ENCODE measurements around the gene AP2B1.
"Not testable (repeated sequence)": the region's sequence is repeated elsewhere in the genome, so short reads cannot be mapped to it uniquely, and the experiment has no call there.

Gene AP2B1

GRCh38 chr17:35703308-35703707, 116.2 kb downstream of the AP2B1 start:
- DNase-seq = not testable (repeated sequence)

- DNase-seq = no peak
These were observed 118.1 kb downstream of the AP2B1 start for GRCh38 chr17:35705230-35705629.

GRCh38 chr17:35705705-35706104, 118.6 kb downstream of the AP2B1 start:
- no peak for DNase-seq

GRCh38 chr17:35708149-35708548, 121.0 kb downstream of the AP2B1 start:
- no peak for DNase-seq

GRCh38 chr17:35708951-35709350, 121.8 kb downstream of the AP2B1 start:
- DNase-seq = no peak

- DNase-seq = no peak
These were observed 122.8 kb downstream of the AP2B1 start for GRCh38 chr17:35709874-35710273.

GRCh38 chr17:35710950-35711349, 123.8 kb downstream of the AP2B1 start:
- no peak for DNase-seq

- DNase-seq = peak in 1 of 6 experiments; percentile 38
These were observed 126.1 kb downstream of the AP2B1 start for GRCh38 chr17:35713069-35713728.

- DNase-seq = no peak
These were observed 127.9 kb downstream of the AP2B1 start for GRCh38 chr17:35714988-35715387.

GRCh38 chr17:35715416-35715815, 128.3 kb downstream of the AP2B1 start:
- no peak for DNase-seq

- no peak for DNase-seq
These were observed 129.1 kb downstream of the AP2B1 start for GRCh38 chr17:35716173-35716572.

- DNase-seq = no peak
These were observed 129.9 kb downstream of the AP2B1 start for GRCh38 chr17:35716897-35717465.

- DNase-seq = no peak
These were observed 130.4 kb downstream of the AP2B1 start for GRCh38 chr17:35717475-35717874.

- no peak for DNase-seq
These were observed 136.6 kb downstream of the AP2B1 start for GRCh38 chr17:35723735-35724134.

GRCh38 chr17:35725058-35725457, 137.9 kb downstream of the AP2B1 start:
- no peak for DNase-seq

- DNase-seq = no peak
These were observed 138.6 kb downstream of the AP2B1 start for GRCh38 chr17:35725802-35726126.

- DNase-seq = no peak
These were observed 139.2 kb downstream of the AP2B1 start for GRCh38 chr17:35726127-35726952.

- no peak for DNase-seq
These were observed 139.9 kb downstream of the AP2B1 start for GRCh38 chr17:35726953-35727460.

- DNase-seq = no peak
These were observed 140.5 kb downstream of the AP2B1 start for GRCh38 chr17:35727635-35728034.

GRCh38 chr17:35728551-35728950, 141.4 kb downstream of the AP2B1 start:
- no peak for DNase-seq

GRCh38 chr17:35729405-35729833, 142.3 kb downstream of the AP2B1 start:
- no peak for DNase-seq

GRCh38 chr17:35730400-35731005, 143.4 kb downstream of the AP2B1 start:
- no peak for DNase-seq

- peak; percentile 16 to 45 (median 30) for DNase-seq
These were observed 144.3 kb downstream of the AP2B1 start, which contains the start of gene RASL10B for GRCh38 chr17:35731239-35731916. RASL10B (plus strand) TSS chr17:35731639; CDS start chr17:35735185, 3,546 bp downstream.
